ENCODE data around the gene JPH3. TPM values are rescaled to one million over a fixed set of nuclear protein-coding genes. Genes with fewer than 3 reads are reported as not detected.

JPH3 gene
- total RNA-seq, 4 donors from 2014 or later: 0.72 to 4.4 (median 1.1) TPM

GRCh38 chr16:87652799-87653198 lies 50.5 kb downstream of the JPH3 start:
- Histone ChIP-seq H3K9me3 (peaks cover 0 to 4% (median 0%) of the 10 kb centered on the region in 3 donors), H3K36me3 (no peaks in the 10 kb centered on the region), H3K27ac (no peak overlapping the region), H3K4me1 (no peaks in the 10 kb centered on the region), H3K27me3 (peaks cover 51% of the 10 kb centered on the region), H3K4me3 (no peak overlapping the region)
- no peak for TF ChIP-seq EP300 (IDR thresholded peaks at IDR 0.05)
- TF ChIP-seq CTCF (IDR thresholded peaks at IDR 0.05): no peak
- no peak for TF ChIP-seq POLR2A (IDR thresholded peaks at IDR 0.05)
- TF ChIP-seq POLR2AphosphoS5 (IDR thresholded peaks at IDR 0.05): no peak
- no peak for ATAC-seq
- WGBS, 2 donors (ENCODE audit: low coverage in 1 of 2): no CpG with 5 or more reads among the region's 6 CpGs

- Histone ChIP-seq H3K4me3 (no peak overlapping the region), H3K27ac (no peak overlapping the region), H3K36me3 (no peaks in the 10 kb centered on the region), H3K9me3 (peaks cover 0 to 8% (median 0%) of the 10 kb centered on the region in 3 donors), H3K4me1 (no peaks in the 10 kb centered on the region), H3K27me3 (peaks cover 51% of the 10 kb centered on the region)
- 30 to 51% methylated on average over 3 to 4 of the region's 5 CpGs for WGBS, 2 donors (ENCODE audit: low coverage in 1 of 2)
- no peak for ATAC-seq
- TF ChIP-seq POLR2AphosphoS5 (IDR thresholded peaks at IDR 0.05) (no peak), EP300 (IDR thresholded peaks at IDR 0.05) (no peak), POLR2A (IDR thresholded peaks at IDR 0.05) (no peak), CTCF (IDR thresholded peaks at IDR 0.05) (no peak)
These were observed 50.9 kb downstream of the JPH3 start for GRCh38 chr16:87653234-87653633.

GRCh38 chr16:87654826-87655225 lies 52.5 kb downstream of the JPH3 start:
- Histone ChIP-seq H3K4me3 (no peak overlapping the region), H3K27me3 (peaks cover 54% of the 10 kb centered on the region), H3K4me1 (no peaks in the 10 kb centered on the region), H3K36me3 (no peaks in the 10 kb centered on the region), H3K27ac (no peak overlapping the region), H3K9me3 (peaks cover 0 to 9% (median 0%) of the 10 kb centered on the region in 3 donors)
- no peak for TF ChIP-seq POLR2A (IDR thresholded peaks at IDR 0.05)
- no peak for TF ChIP-seq CTCF (IDR thresholded peaks at IDR 0.05)
- TF ChIP-seq EP300 (IDR thresholded peaks at IDR 0.05): no peak
- TF ChIP-seq POLR2AphosphoS5 (IDR thresholded peaks at IDR 0.05): no peak
- ATAC-seq: no peak
- 80 to 85% methylated on average over 2 to 10 of the region's 25 CpGs for WGBS, 2 donors (ENCODE audit: low coverage in 1 of 2)

- WGBS, 2 donors (ENCODE audit: low coverage in 1 of 2): 16 to 38% methylated on average over 6 to 9 of the region's 14 CpGs
- Histone ChIP-seq H3K4me1 (no peaks in the 10 kb centered on the region), H3K9me3 (peaks cover 0 to 9% (median 0%) of the 10 kb centered on the region in 3 donors), H3K27me3 (peaks cover 69% of the 10 kb centered on the region), H3K27ac (no peak overlapping the region), H3K4me3 (no peak overlapping the region), H3K36me3 (no peaks in the 10 kb centered on the region)
- ATAC-seq: no peak
- TF ChIP-seq EP300 (IDR thresholded peaks at IDR 0.05) (no peak), POLR2A (IDR thresholded peaks at IDR 0.05) (no peak), CTCF (IDR thresholded peaks at IDR 0.05) (no peak), POLR2AphosphoS5 (IDR thresholded peaks at IDR 0.05) (no peak)
These were observed 54.0 kb downstream of the JPH3 start for GRCh38 chr16:87656328-87656727.

- TF ChIP-seq CTCF (IDR thresholded peaks at IDR 0.05) (no peak), POLR2A (IDR thresholded peaks at IDR 0.05) (no peak), EP300 (IDR thresholded peaks at IDR 0.05) (no peak), POLR2AphosphoS5 (IDR thresholded peaks at IDR 0.05) (no peak)
- no peaks in the 10 kb centered on the region for H3K36me3 ChIP-seq
- ATAC-seq: no peak
- H3K9me3 ChIP-seq: peaks cover 0 to 9% (median 0%) of the 10 kb centered on the region in 3 donors
- H3K4me3 ChIP-seq: no peak overlapping the region
- WGBS, 2 donors (ENCODE audit: low coverage in 1 of 2): no CpG with 5 or more reads among the region's 7 CpGs
- peaks cover 83% of the 10 kb centered on the region for H3K27me3 ChIP-seq
- no peaks in the 10 kb centered on the region for H3K4me1 ChIP-seq
- no peak overlapping the region for H3K27ac ChIP-seq
These were observed 55.4 kb downstream of the JPH3 start for GRCh38 chr16:87657621-87658192.

Data from gastroesophageal sphincter (tissue), 4 donors.